GM12878 (cell line): ENCODE data around the gene HMGN3. TPM values are rescaled to one million over a fixed set of nuclear protein-coding genes. Genes with fewer than 3 reads are reported as not detected.

Source experiments
- ATAC-seq: fragments of 200-7000 bp; cut with Tn5 transposase; 3 replicates; pipeline ENCODE4 v1.9.1; 2020; ENCODE audit warnings: mild to moderate bottlenecking, moderate library complexity
- BruUV-seq: library from RNA; stranded (reverse); fragments of 400-500 nt; replicated peaks from 2 replicates; lab custom pipeline; 2021; lab: Mats Ljungman, UMichigan
- CTCF ChIA-PET: fragments of 300-600 bp; sonication (Branson Sonifier 250); formaldehyde crosslinking; extraction: SDS; loops from one replicate; lab custom pipeline; 2021; ENCODE audit warnings: inconsistent platforms; lab: Yijun Ruan, JAX
- POLR2A ChIA-PET: fragments of 350-600 bp; formaldehyde crosslinking; extraction: SDS; loops from one replicate; lab custom pipeline; 2021; ENCODE audit warnings: inconsistent platforms; lab: Charles Lee
- RAD21 ChIA-PET: fragments of 300-600 bp; sonication (Branson Sonifier 250); formaldehyde crosslinking; loops from one replicate; lab custom pipeline; 2023; ENCODE audit warnings: antibody characterized with exemption; ENCODE audit not compliant: unreplicated experiment; lab: Charles Lee
- SMC1A ChIA-PET: fragments of 300-600 bp; sonication (Branson Sonifier 250); formaldehyde crosslinking; loops from one replicate; lab custom pipeline; 2023; ENCODE audit not compliant: unreplicated experiment, uncharacterized antibody; lab: Charles Lee
- DNase-seq: peaks from one replicate; pipeline ENCODE4 v3.0.0-alpha.2; 2011; ENCODE audit warnings: low read depth, low spot score
- FAIRE-seq: peaks from 3 replicates; lab custom pipeline; 2011; peaks lifted over from hg19 to GRCh38; lab: Jason Lieb, UNC
- H2AFZ ChIP-seq: 2 replicates; pipeline ENCODE4 v1.6.0; 2011; ENCODE audit warnings: low read depth, low read length, control low read depth; ENCODE audit not compliant: control insufficient read depth
- H3K27ac ChIP-seq: 2 replicates; pipeline ENCODE4 v1.5.1; 2011; ENCODE audit warnings: control low read depth; ENCODE audit not compliant: control insufficient read depth, insufficient read depth
- H3K27me3 ChIP-seq, 2 experiments: replicated peaks in 1 of 2; 2 replicates each; pipeline versions ENCODE4 v1.6.0 to v1.6.1; 2011; ENCODE audit warnings: low read length in 1 of 2; ENCODE audit not compliant: control insufficient read depth in 2 of 2, insufficient read depth in 2 of 2
- H3K36me3 ChIP-seq, 2 experiments: 2 replicates each; pipeline ENCODE4 v1.5.1; 2011; ENCODE audit warnings: low read length in 1 of 2; ENCODE audit not compliant: control insufficient read depth in 2 of 2, insufficient read depth in 2 of 2
- H3K4me1 ChIP-seq: 2 replicates; pipeline ENCODE4 v1.6.1; 2011; ENCODE audit warnings: mild to moderate bottlenecking, low read length, moderate library complexity, mixed read lengths; ENCODE audit not compliant: control insufficient read depth, insufficient read depth
- H3K4me2 ChIP-seq: 2 replicates; pipeline ENCODE4 v1.6.0; 2011; ENCODE audit warnings: control low read depth; ENCODE audit not compliant: control insufficient read depth, insufficient read depth
- H3K4me3 ChIP-seq: fragments of 200-600 bp; sonication (generic); 2 replicates; pipeline ENCODE4 v1.5.1; 2016
- H3K79me2 ChIP-seq: 2 replicates; pipeline ENCODE4 v1.6.0; 2011; ENCODE audit warnings: low read length; ENCODE audit not compliant: control insufficient read depth, insufficient read depth
- H3K9ac ChIP-seq: 2 replicates; pipeline ENCODE4 v1.8.0; 2011; ENCODE audit warnings: low read length, control low read depth, mixed read lengths; ENCODE audit not compliant: control insufficient read depth, insufficient read depth
- H3K9me3 ChIP-seq: replicated peaks from 3 replicates; pipeline ENCODE4 v1.5.1; 2011; ENCODE audit warnings: mild to moderate bottlenecking, low read length; ENCODE audit not compliant: control insufficient read depth, insufficient read depth
- H4K20me1 ChIP-seq: 2 replicates; pipeline ENCODE4 v1.6.0; 2011; ENCODE audit not compliant: control insufficient read depth, insufficient read depth
- BACH1 ChIP-seq: fragments of 450-650 bp; IDR thresholded peaks from 2 replicates; pipeline ENCODE4 v1.6.1; 2017; ENCODE audit warnings: mild to moderate bottlenecking, borderline replicate concordance
- CBX3 ChIP-seq: fragments of 200-600 bp; sonication (generic); IDR thresholded peaks from 2 replicates; pipeline ENCODE4 v1.6.1; 2016; ENCODE audit warnings: low read depth, borderline replicate concordance
- CBX5 ChIP-seq: sonication (generic); IDR thresholded peaks from 2 replicates; pipeline ENCODE4 v1.6.1; 2016; ENCODE audit warnings: low read depth, moderate library complexity, mild to moderate bottlenecking, inconsistent platforms
- CHD4 ChIP-seq: fragments of 200-600 bp; sonication (generic); IDR thresholded peaks from 2 replicates; pipeline ENCODE4 v1.6.1; 2016; ENCODE audit warnings: mild to moderate bottlenecking
- E2F8 ChIP-seq: fragments of 450-650 bp; IDR thresholded peaks from 2 replicates; pipeline ENCODE4 v1.6.1; 2018; ENCODE audit warnings: mild to moderate bottlenecking, low read depth, moderate library complexity; ENCODE audit not compliant: partially characterized antibody
- EP300 ChIP-seq, 2 experiments: fragments of 150-350 bp in 1 of 2; IDR thresholded peaks; 2 replicates each; pipeline ENCODE4 v1.6.1; 2011 to 2012; ENCODE audit warnings: low read depth in 2 of 2, low read length in 2 of 2, borderline replicate concordance in 1 of 2, improper control_type of control experiment in 1 of 2, inconsistent platforms in 1 of 2; ENCODE audit not compliant: control insufficient read depth in 1 of 2
- FOS ChIP-seq: IDR thresholded peaks from 3 replicates; pipeline ENCODE4 v1.6.1; 2011; ENCODE audit warnings: borderline replicate concordance; ENCODE audit not compliant: insufficient read length; ENCODE audit errors: extremely low read depth
- GABPA ChIP-seq: IDR thresholded peaks from 2 replicates; pipeline ENCODE4 v1.6.1; 2014; ENCODE audit warnings: antibody characterized with exemption, low read depth, mild to moderate bottlenecking, inconsistent platforms
- HDGF ChIP-seq: fragments of 450-650 bp; IDR thresholded peaks from 2 replicates; pipeline ENCODE4 v1.6.1; 2016; ENCODE audit warnings: antibody characterized with exemption
- JUNB ChIP-seq: IDR thresholded peaks from 2 replicates; pipeline ENCODE4 v1.6.1; 2016; ENCODE audit warnings: antibody characterized with exemption, mild to moderate bottlenecking
- MLLT1 ChIP-seq: fragments of 450-650 bp; IDR thresholded peaks from 2 replicates; pipeline ENCODE4 v1.6.1; 2016; ENCODE audit warnings: mild to moderate bottlenecking
- RELA ChIP-seq: fragments of 450-650 bp; IDR thresholded peaks from 2 replicates; pipeline ENCODE4 v1.8.0; 2014; ENCODE audit warnings: borderline replicate concordance; ENCODE audit not compliant: partially characterized antibody
- SUPT20H ChIP-seq: IDR thresholded peaks from 2 replicates; pipeline ENCODE4 v1.6.1; 2011; ENCODE audit warnings: low read depth, mild to moderate bottlenecking, low read length, moderate library complexity, borderline replicate concordance; ENCODE audit not compliant: control insufficient read depth
- ZBTB40 ChIP-seq: fragments of 450-650 bp; IDR thresholded peaks from 2 replicates; pipeline ENCODE4 v1.6.1; 2016; ENCODE audit warnings: mild to moderate bottlenecking, moderate library complexity, borderline replicate concordance
- whole genome bisulfite sequencing: methylation state at CpG from one replicate; pipeline ENCODE4 v1.1.6; 2016; ENCODE audit warnings: low lambda C conversion rate; ENCODE audit not compliant: insufficient replicate concordance, insufficient coverage; ENCODE audit errors: missing lambda C conversion rate; 5-methylcytosine and 5-hydroxymethylcytosine counted together
- in situ Hi-C: fragments of 300-500 bp; cut with MboI; formaldehyde crosslinking; loops from 9 replicates; pipeline ENCODE4 v1.14.3; 2018; ENCODE audit warnings: mixed read lengths
- intact Hi-C: fragments of 100-400 bp; cut with micrococcal nuclease; formaldehyde crosslinking; loops from one replicate; pipeline ENCODE4 v1.14.2; 2022; ENCODE audit not compliant: unreplicated experiment
- polyA plus RNA-seq, 11 experiments: library from polyadenylated mRNA; depleted of rRNA in 4 of 11; unstranded in 6 of 11; stranded (reverse) in 5 of 11; fragments of >200 nt; fragmentation: Nextera tagmentation in 4 of 11; fragmentation: Illumina TruSeq in 1 of 11; extraction: Ambion mirVana in 4 of 11; extraction: Trizol in 1 of 11; gene quantifications; 1 replicate in 1 of 11; 2 replicates in 10 of 11; pipeline versions ENCODE4 v1.2.1 to v1.2.3, GENCODE V29; 2011 to 2016; ENCODE audit warnings: inconsistent platforms in 2 of 11, missing spikeins in 2 of 11, low read depth in 1 of 11
- total RNA-seq, 4 experiments: library from RNA; depleted of rRNA in 3 of 4; stranded (reverse); fragments of >200 nt in 3 of 4; fragmentation: Illumina TruSeq in 1 of 4; extraction: Trizol in 1 of 4; gene quantifications; 2 replicates each; pipeline versions ENCODE4 v1.2.1 to v1.2.3, GENCODE V29; 2013 to 2021

HMGN3 gene
- total and polyA plus RNA-seq, 10 of the 15 experiments (the other 5 are each of a cell fraction or from before 2014, with no cell fraction given) = 115 to 496 (median 262) TPM

- ChIA-PET SMC1A (interaction anchor here (0.6 to 0.7 kb wide), 2 partner anchors 133 to 1351 kb away, joined by 3 read pairs; no protein-coding TSS in a partner anchor), RAD21 (no interaction called here), POLR2A (interaction anchor here (0.7 kb wide), 1 partner anchor 48 kb away, joined by 3 read pairs; no protein-coding TSS in a partner anchor), CTCF (no interaction called here)
- TF ChIP-seq HDGF = no peak
- TF ChIP-seq BACH1 = no peak
- TF ChIP-seq GABPA = no peak
- no peak for TF ChIP-seq JUNB
- TF ChIP-seq E2F8 = no peak
- no peak for TF ChIP-seq MLLT1
- no peak for TF ChIP-seq EP300 (IDR thresholded peaks at IDR 0.05; ENCODE audit: borderline replicate concordance in 1 of 2, control insufficient read depth in 1 of 2, low read depth in 2 of 2, low read length in 2 of 2)
- no peak for TF ChIP-seq ZBTB40
- no peak for TF ChIP-seq CHD4
- TF ChIP-seq CBX3 = no peak
- TF ChIP-seq SUPT20H = no peak
- TF ChIP-seq RELA = no peak
- TF ChIP-seq CBX5 = no peak
- TF ChIP-seq FOS = no peak
- FAIRE-seq = no peak
- no peaks in the 10 kb centered on the region for H3K9me3 ChIP-seq
- H3K4me1 ChIP-seq = no peaks in the 10 kb centered on the region
- no TSS peak for BruUV-seq
- H3K4me2 ChIP-seq = no peak overlapping the region
- no peaks in the 10 kb centered on the region for H4K20me1 ChIP-seq
- H3K27me3 ChIP-seq = no peaks in the 10 kb centered on the region
- no peak overlapping the region for H3K27ac ChIP-seq
- no peaks in the 10 kb centered on the region for H3K36me3 ChIP-seq
- no peak overlapping the region for H3K9ac ChIP-seq
- no peak for ATAC-seq
- WGBS = 41% methylated on average over 5 of the region's 5 CpGs
- intact Hi-C loops (no loop called here), in situ Hi-C loops (no loop called here)
- H3K79me2 ChIP-seq = no peaks in the 10 kb centered on the region
- H3K4me3 ChIP-seq = no peak overlapping the region
- H2AFZ ChIP-seq = no peak overlapping the region
- DNase-seq = no peak
These were observed 64.1 kb downstream of the HMGN3 start for GRCh38 chr6:79170431-79170830.
